GM12874 (cell line): Measurements from ENCODE around the gene CNPY4.

ENCODE experiments used
- TF ChIP-seq, protein P1 (sequence below): IDR thresholded peaks from 2 replicates; pipeline ENCODE4 v1.5.1; 2011; ENCODE audit warnings: low read depth, mild to moderate bottlenecking, control low read depth, low read length, moderate library complexity; ENCODE audit not compliant: insufficient read depth

Gene CNPY4, protein sequence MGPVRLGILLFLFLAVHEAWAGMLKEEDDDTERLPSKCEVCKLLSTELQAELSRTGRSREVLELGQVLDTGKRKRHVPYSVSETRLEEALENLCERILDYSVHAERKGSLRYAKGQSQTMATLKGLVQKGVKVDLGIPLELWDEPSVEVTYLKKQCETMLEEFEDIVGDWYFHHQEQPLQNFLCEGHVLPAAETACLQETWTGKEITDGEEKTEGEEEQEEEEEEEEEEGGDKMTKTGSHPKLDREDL

DNA sequence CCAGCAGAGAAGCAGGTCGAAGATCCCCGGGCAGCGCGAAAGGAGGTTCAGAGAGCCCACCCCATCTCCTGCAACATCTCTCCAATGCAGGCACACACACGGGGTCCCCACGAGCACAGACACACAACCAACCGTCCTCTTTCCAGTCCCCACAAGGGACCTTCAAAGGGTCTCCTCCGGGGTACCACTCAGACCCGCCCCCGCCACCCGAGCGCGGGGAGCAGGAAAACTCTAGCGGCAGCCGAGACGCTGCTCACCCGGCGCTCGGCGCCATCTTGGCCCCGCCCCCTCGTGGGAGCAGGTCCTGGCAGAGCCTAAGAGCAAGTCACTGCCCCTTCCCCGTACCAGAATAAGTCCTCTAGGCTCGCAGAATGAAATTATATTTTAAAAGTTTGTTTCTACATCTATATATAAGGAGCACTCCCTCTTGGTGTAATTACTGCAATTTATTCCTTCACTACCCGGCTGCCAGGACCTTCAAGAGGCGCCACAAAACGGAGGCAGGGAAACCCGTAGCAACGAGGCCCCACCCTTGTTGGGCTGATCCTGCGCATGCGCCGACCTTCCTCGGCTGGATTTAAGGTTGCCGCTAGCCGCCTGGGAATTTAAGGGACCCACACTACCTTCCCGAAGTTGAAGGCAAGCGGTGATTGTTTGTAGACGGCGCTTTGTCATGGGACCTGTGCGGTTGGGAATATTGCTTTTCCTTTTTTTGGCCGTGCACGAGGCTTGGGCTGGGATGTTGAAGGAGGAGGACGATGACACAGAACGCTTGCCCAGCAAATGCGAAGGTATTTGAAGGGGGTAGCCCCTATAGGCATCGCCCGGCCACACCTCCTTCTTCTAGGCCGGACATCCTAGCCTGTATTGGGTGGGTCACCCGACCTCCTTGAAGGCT lies at the start of gene CNPY4, which contains the start of gene TAF6:
Gene CNPY4, plus strand, starts transcription at position 563 of the 898 bp plus-strand sequence. Its CDS starts 111 bp downstream, at position 674.
Gene TAF6, minus strand, starts transcription at position 287 of the 898 bp plus-strand sequence. CDS start 5,149 bp downstream, outside the sequence.
- TF ChIP-seq, protein P1, sequence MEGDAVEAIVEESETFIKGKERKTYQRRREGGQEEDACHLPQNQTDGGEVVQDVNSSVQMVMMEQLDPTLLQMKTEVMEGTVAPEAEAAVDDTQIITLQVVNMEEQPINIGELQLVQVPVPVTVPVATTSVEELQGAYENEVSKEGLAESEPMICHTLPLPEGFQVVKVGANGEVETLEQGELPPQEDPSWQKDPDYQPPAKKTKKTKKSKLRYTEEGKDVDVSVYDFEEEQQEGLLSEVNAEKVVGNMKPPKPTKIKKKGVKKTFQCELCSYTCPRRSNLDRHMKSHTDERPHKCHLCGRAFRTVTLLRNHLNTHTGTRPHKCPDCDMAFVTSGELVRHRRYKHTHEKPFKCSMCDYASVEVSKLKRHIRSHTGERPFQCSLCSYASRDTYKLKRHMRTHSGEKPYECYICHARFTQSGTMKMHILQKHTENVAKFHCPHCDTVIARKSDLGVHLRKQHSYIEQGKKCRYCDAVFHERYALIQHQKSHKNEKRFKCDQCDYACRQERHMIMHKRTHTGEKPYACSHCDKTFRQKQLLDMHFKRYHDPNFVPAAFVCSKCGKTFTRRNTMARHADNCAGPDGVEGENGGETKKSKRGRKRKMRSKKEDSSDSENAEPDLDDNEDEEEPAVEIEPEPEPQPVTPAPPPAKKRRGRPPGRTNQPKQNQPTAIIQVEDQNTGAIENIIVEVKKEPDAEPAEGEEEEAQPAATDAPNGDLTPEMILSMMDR: no peak

DNA sequence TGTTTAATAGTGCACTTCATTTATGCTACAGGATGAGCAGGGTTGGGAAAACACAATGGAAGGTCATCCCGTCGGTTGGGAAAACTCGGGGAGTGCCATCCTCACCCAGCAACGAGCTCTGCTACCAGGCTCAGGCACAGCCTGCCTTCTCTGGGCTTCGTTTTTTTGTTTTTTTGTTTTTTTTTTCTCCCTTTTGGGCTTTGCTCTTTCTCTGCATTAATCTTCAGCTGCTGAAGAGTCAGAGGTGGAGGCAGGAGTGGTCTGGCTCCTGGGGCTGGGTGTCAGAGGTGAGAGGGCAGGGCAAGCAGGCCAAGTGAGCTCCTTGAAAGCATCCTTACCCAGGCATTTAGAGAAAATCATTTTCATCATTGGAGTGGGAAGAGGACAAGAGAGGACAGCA lies 49.4 kb upstream of the CNPY4 start:
- TF ChIP-seq, protein P1: no peak

DNA sequence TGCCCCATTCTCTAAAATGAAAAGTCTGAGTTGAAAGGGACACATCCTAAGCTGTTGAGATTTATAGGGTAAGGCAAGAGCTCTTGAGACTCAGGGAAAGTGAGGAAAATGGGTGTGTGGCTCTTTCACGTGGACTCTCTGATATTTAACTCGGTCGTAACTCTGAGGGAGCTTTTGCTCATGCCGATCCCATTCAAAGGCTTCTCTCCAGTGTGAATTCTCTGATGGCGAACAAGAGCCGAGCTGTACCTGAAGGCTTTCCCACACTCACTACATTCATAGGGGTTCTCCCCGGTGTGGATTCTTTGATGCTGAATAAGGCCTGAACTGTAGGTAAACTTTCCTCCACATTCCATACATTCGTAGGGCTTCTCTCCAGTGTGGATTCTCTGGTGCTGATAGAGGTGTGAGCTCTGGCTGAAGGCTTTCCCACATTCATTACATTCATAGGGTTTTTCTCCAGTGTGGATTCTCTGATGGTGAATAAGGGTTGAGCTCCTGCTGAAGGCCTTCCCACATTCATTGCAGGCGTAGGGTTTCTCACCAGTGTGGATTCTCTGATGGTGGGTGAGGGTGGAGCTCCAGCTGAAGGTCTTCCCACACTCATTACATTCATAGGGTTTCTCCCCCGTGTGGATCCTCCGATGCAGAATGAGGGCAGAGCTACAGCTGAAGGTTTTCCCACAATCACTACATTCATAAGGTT lies 48.3 kb upstream of the CNPY4 start:
- TF ChIP-seq, protein P1: no peak

DNA sequence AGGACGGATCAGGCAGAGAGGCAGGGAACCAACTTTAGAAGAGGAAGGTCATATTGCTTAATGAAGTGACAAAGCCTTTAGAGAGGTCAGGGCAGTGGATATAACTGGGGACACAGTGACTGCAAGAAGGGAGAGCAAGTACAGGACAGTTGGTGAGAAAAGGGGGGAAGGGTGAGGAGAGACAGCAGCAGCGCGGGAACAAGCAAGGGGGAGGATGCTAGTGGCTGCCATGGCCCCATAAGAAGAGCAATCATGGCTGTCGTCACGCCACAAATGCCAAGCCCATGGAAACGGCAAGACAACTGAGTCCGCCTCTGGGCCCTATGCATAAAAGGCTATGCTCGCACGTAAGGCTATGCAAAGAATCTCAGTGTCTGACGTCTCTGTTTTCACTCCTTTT lies 47.0 kb upstream of the CNPY4 start:
- TF ChIP-seq, protein P1: no peak

DNA sequence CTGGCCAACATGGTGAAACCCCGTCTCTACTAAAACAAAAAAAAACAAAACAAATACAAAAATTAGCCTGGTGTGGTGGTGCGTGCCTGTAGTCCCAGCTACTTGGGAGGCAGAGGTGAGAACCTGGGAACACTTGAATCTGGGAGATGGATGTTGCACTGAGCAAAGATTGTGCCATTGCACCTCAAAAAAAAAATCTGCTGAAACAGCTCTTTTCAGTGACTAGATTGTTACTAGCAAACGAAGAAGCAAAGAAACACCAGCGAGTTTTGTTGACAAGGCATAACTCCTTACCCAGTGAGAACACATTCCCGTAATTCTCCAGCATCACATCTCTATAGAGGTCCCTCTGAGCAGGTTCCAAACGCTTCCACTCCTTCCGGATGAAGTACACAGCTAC lies 44.6 kb upstream of the CNPY4 start:
- TF ChIP-seq, protein P1: no peak

DNA sequence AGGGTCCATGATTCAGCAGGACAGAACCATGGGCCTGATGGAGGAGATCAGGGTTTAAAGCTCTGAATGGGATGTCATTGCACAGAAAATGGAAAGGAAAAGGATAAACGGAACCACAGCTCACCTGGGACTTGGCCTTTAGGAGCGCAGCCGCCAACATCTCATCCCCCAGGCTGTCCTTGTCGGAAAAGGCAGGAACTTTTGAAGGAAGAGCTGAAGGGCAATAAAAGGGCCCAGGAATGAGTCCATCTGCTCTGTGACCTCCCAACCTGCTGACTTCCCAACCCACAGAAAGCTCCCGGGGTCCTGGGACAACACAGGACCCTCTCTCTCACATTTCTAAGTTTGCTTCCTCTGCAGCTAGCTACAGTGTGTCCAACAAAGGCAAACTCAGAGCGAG lies 44.0 kb upstream of the CNPY4 start:
- TF ChIP-seq, protein P1: no peak

DNA sequence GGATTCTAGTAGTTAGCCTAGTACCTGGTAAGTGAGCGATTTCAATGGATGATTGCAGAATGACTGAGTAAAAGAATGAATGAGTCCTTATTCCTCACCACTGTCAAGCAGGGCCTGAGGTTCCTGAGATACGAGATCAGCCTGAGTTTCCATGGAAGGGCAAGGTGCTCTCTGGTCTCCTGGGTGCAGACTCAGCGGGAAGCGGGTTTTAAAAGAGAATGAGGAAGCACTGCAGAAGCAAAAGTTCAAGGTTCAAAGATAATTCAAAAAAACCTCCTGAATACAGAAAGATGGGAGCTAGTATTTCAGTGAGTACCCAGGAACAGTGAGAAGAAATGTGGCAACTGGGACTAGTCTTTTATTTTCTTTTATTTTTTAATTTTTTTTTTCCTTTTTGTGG lies 42.2 kb upstream of the CNPY4 start:
- TF ChIP-seq, protein P1: no peak
